GM23248 (cell line): Measurements from ENCODE around the gene FREM2.

Experiments used
- EZH2 ChIP-seq: fragments of 200-600 bp; sonication (generic); IDR thresholded peaks from 2 replicates; pipeline ENCODE4 v1.6.1; 2018; ENCODE audit warnings: antibody characterized with exemption, mild to moderate bottlenecking; ENCODE audit not compliant: insufficient read depth, poor library complexity, severe bottlenecking
- EZH2phosphoT487 ChIP-seq: fragments of 200-600 bp; sonication (generic); IDR thresholded peaks from 2 replicates; pipeline ENCODE4 v1.6.1; 2018; ENCODE audit warnings: antibody characterized with exemption, moderate library complexity, mild to moderate bottlenecking, low read depth; ENCODE audit not compliant: insufficient read depth

DNA sequence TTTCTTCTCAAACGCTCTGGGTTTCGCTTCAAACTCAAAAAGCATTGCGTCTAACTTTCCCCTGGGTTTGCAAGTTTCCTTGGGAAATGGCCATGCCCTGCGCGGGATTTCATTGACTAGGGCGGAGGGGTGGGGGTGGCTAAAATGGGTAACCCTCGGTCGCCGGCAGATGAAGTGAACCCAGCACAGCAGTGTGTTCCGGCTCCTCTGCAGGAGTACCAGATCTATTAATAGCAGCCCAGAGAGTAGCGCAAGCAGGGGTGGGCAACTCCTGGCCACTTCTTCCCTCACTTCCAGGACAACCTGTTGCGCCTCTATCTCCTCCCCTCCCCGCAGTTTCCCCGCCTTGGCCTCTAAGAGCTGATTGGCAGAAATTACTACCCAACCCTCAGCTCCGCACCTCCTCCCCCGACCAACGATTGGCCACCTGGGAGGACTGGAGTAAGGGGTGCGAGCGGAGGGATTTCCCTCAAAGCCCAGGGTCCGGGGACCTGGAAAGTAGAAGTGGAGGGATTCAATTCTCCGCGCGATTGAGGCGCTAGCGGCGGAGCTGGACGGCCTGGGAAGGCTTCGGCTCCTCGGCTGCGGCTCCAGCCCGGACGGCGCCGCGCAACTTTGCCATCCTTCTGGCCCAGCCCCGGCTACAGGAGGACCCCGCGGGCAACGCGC, at the start of gene FREM2:
- TF ChIP-seq EZH2: peak; percentile 63
- TF ChIP-seq EZH2phosphoT487: no peak
